Endothelial cell of umbilical vein (primary cell): Measurements from ENCODE around the gene KIF25. TPM values are rescaled to one million over a fixed set of nuclear protein-coding genes. Genes with fewer than 3 reads are reported as not detected.

ENCODE experiments used
- BruUV-seq: library from RNA; stranded (reverse); fragments of 400-500 nt; replicated peaks from 2 replicates; lab custom pipeline; 2021; lab: Mats Ljungman, UMichigan
- CTCF ChIA-PET: fragments of 300-600, 350-600 bp; sonication (Branson Sonifier 250); formaldehyde crosslinking; loops from one replicate; lab custom pipeline; 2021; ENCODE audit warnings: antibody characterized with exemption, inconsistent platforms; lab: Charles Lee
- POLR2A ChIA-PET: fragments of 300-600, 350-600 bp; sonication (Branson Sonifier 250); formaldehyde crosslinking; loops from one replicate; lab custom pipeline; 2021; ENCODE audit warnings: antibody characterized with exemption, inconsistent platforms; lab: Charles Lee
- DNase-seq: peaks from one replicate; pipeline ENCODE4 v3.0.0-alpha.2; 2011; ENCODE audit warnings: low read depth, low spot score
- FAIRE-seq: peaks from 2 replicates; lab custom pipeline; 2011; peaks lifted over from hg19 to GRCh38; lab: Jason Lieb, UNC
- H2AFZ ChIP-seq: 2 replicates; pipeline ENCODE4 v1.6.0; 2012; ENCODE audit warnings: low read depth, low read length, control low read depth, inconsistent platforms
- H3K27ac ChIP-seq: 2 replicates; pipeline ENCODE4 v1.5.1; 2011; ENCODE audit warnings: low read depth, mild to moderate bottlenecking, control low read depth, low read length, moderate library complexity; ENCODE audit not compliant: insufficient read depth
- H3K27me3 ChIP-seq, 2 experiments: 2 replicates each; pipeline versions ENCODE4 v1.6.0 to v1.6.1; 2011; ENCODE audit warnings: low read length in 2 of 2, mixed read lengths in 1 of 2; ENCODE audit not compliant: control insufficient read depth in 2 of 2, insufficient read depth in 2 of 2
- H3K36me3 ChIP-seq, 2 experiments: 2 replicates in 1 of 2; 3 replicates in 1 of 2; pipeline ENCODE4 v1.5.1; 2011; ENCODE audit warnings: low read length in 2 of 2, mild to moderate bottlenecking in 1 of 2, moderate library complexity in 1 of 2; ENCODE audit not compliant: control insufficient read depth in 2 of 2, insufficient read depth in 2 of 2; ENCODE audit errors: extremely low read depth in 1 of 2
- H3K4me1 ChIP-seq: 3 replicates; pipeline ENCODE4 v1.5.1; 2011; ENCODE audit warnings: mild to moderate bottlenecking, low read length; ENCODE audit not compliant: control insufficient read depth, insufficient read depth; ENCODE audit errors: extremely low read depth
- H3K4me2 ChIP-seq: 2 replicates; pipeline ENCODE4 v1.6.1; 2011; ENCODE audit warnings: low read length, control low read depth, mixed read lengths; ENCODE audit not compliant: insufficient read depth
- H3K4me3 ChIP-seq, 3 experiments: fragments of 200-600 bp in 1 of 3; sonication (generic), shearing (Covaris generic) in 1 of 3; replicated peaks in 1 of 3; 2 replicates each; pipeline ENCODE4 v1.5.1; 2011 to 2016; ENCODE audit warnings: control low read depth in 3 of 3, low read length in 3 of 3, mild to moderate bottlenecking in 2 of 3, inconsistent platforms in 1 of 3, low read depth in 1 of 3, moderate library complexity in 1 of 3; ENCODE audit not compliant: insufficient read depth in 1 of 3
- H3K79me2 ChIP-seq: 2 replicates; pipeline ENCODE4 v1.6.0; 2012; ENCODE audit warnings: low read length, inconsistent platforms; ENCODE audit not compliant: control insufficient read depth, insufficient read depth
- H3K9ac ChIP-seq: replicated peaks from 2 replicates; pipeline ENCODE3; 2011; ENCODE audit warnings: low read length, control low read depth; ENCODE audit not compliant: insufficient read depth; ENCODE audit errors: extremely low read depth
- H3K9me1 ChIP-seq: replicated peaks from 3 replicates; pipeline ENCODE4 v1.6.0; 2011; ENCODE audit warnings: mild to moderate bottlenecking, low read length; ENCODE audit not compliant: control insufficient read depth, insufficient read depth; ENCODE audit errors: extremely low read depth
- H3K9me3 ChIP-seq: replicated peaks from 2 replicates; pipeline ENCODE4 v1.5.1; 2012; ENCODE audit warnings: low read length, inconsistent platforms; ENCODE audit not compliant: control insufficient read depth, insufficient read depth
- H4K20me1 ChIP-seq: replicated peaks from 2 replicates; pipeline ENCODE3; 2011; ENCODE audit warnings: mild to moderate bottlenecking, low read length; ENCODE audit not compliant: control insufficient read depth, insufficient read depth; ENCODE audit errors: extremely low read depth
- CTCF ChIP-seq, 2 donors: IDR thresholded peaks; 1 replicate in 1 of 2; 2 replicates in 1 of 2; pipeline ENCODE4 v1.5.1; 2011; ENCODE audit warnings: low read length in 2 of 2, mild to moderate bottlenecking in 2 of 2, moderate library complexity in 2 of 2, control low read depth in 1 of 2, inconsistent platforms in 1 of 2, low read depth in 1 of 2; ENCODE audit not compliant: insufficient read depth in 1 of 2; ENCODE audit errors: extremely low read depth in 1 of 2
- EZH2 ChIP-seq: IDR thresholded peaks from 2 replicates; pipeline ENCODE4 v1.6.1; 2012; ENCODE audit warnings: borderline replicate concordance, low read depth, mild to moderate bottlenecking, moderate library complexity, low read length, inconsistent platforms; ENCODE audit not compliant: severe bottlenecking
- FOS ChIP-seq: IDR thresholded peaks from 2 replicates; pipeline ENCODE4 v1.6.1; 2011; ENCODE audit warnings: mild to moderate bottlenecking, low read length, moderate library complexity, borderline replicate concordance; ENCODE audit not compliant: insufficient read depth
- GATA2 ChIP-seq: IDR thresholded peaks from 2 replicates; pipeline ENCODE4 v1.7.0; 2011; ENCODE audit warnings: low read depth, mild to moderate bottlenecking, moderate library complexity, mixed read lengths, low read length; ENCODE audit not compliant: insufficient read length, insufficient read depth
- JUN ChIP-seq: IDR thresholded peaks from 2 replicates; pipeline ENCODE4 v1.6.1; 2011; ENCODE audit warnings: borderline replicate concordance, low read depth; ENCODE audit not compliant: insufficient read length, insufficient read depth
- MAX ChIP-seq: IDR thresholded peaks from 2 replicates; pipeline ENCODE4 v1.6.1; 2011; ENCODE audit not compliant: insufficient read depth, insufficient read length
- MYC ChIP-seq: IDR thresholded peaks from one replicate; pipeline ENCODE4 v1.6.1; 2011; ENCODE audit warnings: mild to moderate bottlenecking, low read depth, low read length
- POLR2A ChIP-seq: IDR thresholded peaks from 2 replicates; pipeline ENCODE4 v1.6.1; 2012; ENCODE audit warnings: low read depth, mild to moderate bottlenecking, control low read depth, low read length
- POLR2AphosphoS5 ChIP-seq: IDR thresholded peaks from 2 replicates; pipeline ENCODE4 v1.6.1; 2012; ENCODE audit warnings: low read depth, mild to moderate bottlenecking, control low read depth, low read length, moderate library complexity; ENCODE audit not compliant: insufficient read depth
- dilution Hi-C: fragments of 300-500 bp; cut with MboI; formaldehyde crosslinking; loops from one replicate; pipeline ENCODE4 v1.15.0; 2019; ENCODE audit warnings: low sequenced_read_pairs; ENCODE audit not compliant: extremely low pct_ligation_motif_present
- intact Hi-C: fragments of 100-400 bp; cut with micrococcal nuclease; formaldehyde crosslinking; loops from one replicate; pipeline ENCODE4 v1.10.0; 2022
- polyA plus RNA-seq, 4 experiments: library from polyadenylated mRNA; depleted of rRNA in 3 of 4; stranded (reverse) in 3 of 4; unstranded in 1 of 4; fragments of >200 nt; gene quantifications; 2 replicates each; pipeline versions ENCODE4 v1.2.1 to v1.2.3, GENCODE V29; 2011 to 2012; ENCODE audit warnings: missing spikeins in 1 of 4
- total RNA-seq: library from RNA; stranded (reverse); gene quantifications from 2 replicates; pipeline ENCODE4 v1.2.3, GENCODE V29; 2021

The KIF25 gene
- total and polyA plus RNA-seq, 2 donors (not counting 3 experiments of a cell fraction or from before 2014, with no cell fraction given) = not detected

GRCh38 chr6:168031411-168031971, 34.0 kb downstream of the KIF25 start:
- FAIRE-seq (no peak), DNase-seq (no peak)
- BruUV-seq = no TSS peak
- dilution Hi-C loops = no loop called here
- intact Hi-C loops = loop anchor here (10.0 kb wide), 1 partner anchor 207 kb away; the partner anchor contains the start of gene AFDN
- CTCF ChIA-PET = interaction anchor here (1.0 to 1.2 kb wide), 2 partner anchors 18 to 24 kb away, joined by 3 to 6 read pairs; no protein-coding TSS in a partner anchor
- H3K27me3 ChIP-seq = no peaks in the 10 kb centered on the region
- no peaks in the 10 kb centered on the region for H3K36me3 ChIP-seq
- no peaks in the 10 kb centered on the region for H3K9me3 ChIP-seq
- H3K9me1 ChIP-seq = no peaks in the 10 kb centered on the region
- H3K27ac ChIP-seq = peak overlapping the region; percentile 40
- peak overlapping the region; percentile 27 for H2AFZ ChIP-seq
- H3K79me2 ChIP-seq = no peaks in the 10 kb centered on the region
- no peak overlapping the region for H3K4me3 ChIP-seq
- POLR2A ChIA-PET = no interaction called here
- H4K20me1 ChIP-seq = no peaks in the 10 kb centered on the region
- no peak overlapping the region for H3K9ac ChIP-seq
- peaks cover 25% of the 10 kb centered on the region for H3K4me1 ChIP-seq
- TF ChIP-seq EZH2 = no peak
- no peak for TF ChIP-seq FOS
- no peak for TF ChIP-seq POLR2A
- no peak for TF ChIP-seq MYC
- no peak for TF ChIP-seq JUN
- no peak for TF ChIP-seq MAX
- no peak for TF ChIP-seq CTCF (IDR thresholded peaks at IDR 0.05; ENCODE audit: extremely low read depth in 1 of 2, insufficient read depth in 1 of 2, low read depth in 1 of 2, low read length in 2 of 2)
- no peak for TF ChIP-seq POLR2AphosphoS5
- no peak for TF ChIP-seq GATA2
- no peak overlapping the region for H3K4me2 ChIP-seq
